Right renal pelvis (tissue), 4 donors: ENCODE measurements around the gene DDAH1. TPM values are rescaled to one million over a fixed set of nuclear protein-coding genes. Genes with fewer than 3 reads are reported as not detected.

Source experiments
- DNase-seq, 4 donors: peaks; one replicate each; pipeline ENCODE4 v3.0.0-alpha.2; 2013; ENCODE audit warnings: low read depth in 4 of 4, low spot score in 3 of 4, missing footprints in 1 of 4
- polyA plus RNA-seq, 4 donors: library from polyadenylated mRNA; unstranded; fragments of 120-200 nt; gene quantifications; one replicate each; pipeline ENCODE4 v1.2.1, GENCODE V29; 2013; ENCODE audit not compliant: insufficient read length in 4 of 4

DDAH1 gene
- polyA plus RNA-seq, 4 donors: 117 to 155 (median 143) TPM

DNA sequence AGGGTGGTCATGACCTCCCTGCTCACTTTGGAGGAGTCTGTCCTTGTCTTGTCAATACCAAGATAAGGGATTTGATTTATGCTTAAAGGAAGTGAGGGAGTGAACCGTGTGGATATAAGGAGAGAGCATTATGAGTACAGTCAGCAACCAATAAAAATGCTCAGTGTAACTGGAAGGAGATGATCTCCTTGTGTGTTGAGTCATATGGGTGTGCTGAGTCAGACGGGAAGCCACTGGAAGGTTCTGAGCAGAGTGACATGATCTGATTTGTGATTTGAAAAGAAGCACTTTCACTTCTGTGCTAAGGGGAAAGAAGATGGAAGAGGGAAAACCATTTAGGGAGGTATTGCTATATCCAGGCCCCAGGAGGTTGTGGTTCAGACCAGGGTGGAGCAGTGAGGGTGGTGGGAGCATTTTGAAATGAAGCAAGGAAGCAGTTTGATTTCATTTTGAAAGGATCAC, 186.1 kb downstream of the DDAH1 start:
- no peak for DNase-seq

DNA sequence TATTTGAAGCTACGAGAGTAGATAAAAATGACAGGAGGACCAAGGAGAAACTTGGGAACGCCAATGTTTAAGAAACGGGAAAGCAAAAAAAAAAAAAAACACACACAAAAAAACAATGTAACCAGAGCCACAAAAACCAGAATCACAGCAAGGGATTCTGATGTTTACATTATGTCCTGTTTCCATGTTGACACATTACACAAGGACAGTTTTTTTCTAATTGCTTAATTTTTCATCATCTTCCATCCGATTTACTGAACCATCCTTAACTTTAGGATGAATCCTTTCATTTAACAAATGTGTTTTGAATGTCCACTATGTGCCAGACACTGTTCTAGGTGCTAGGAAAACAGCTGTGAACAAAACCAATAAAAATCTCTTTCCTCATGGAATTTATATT, 187.2 kb downstream of the DDAH1 start:
- DNase-seq: no peak

DNA sequence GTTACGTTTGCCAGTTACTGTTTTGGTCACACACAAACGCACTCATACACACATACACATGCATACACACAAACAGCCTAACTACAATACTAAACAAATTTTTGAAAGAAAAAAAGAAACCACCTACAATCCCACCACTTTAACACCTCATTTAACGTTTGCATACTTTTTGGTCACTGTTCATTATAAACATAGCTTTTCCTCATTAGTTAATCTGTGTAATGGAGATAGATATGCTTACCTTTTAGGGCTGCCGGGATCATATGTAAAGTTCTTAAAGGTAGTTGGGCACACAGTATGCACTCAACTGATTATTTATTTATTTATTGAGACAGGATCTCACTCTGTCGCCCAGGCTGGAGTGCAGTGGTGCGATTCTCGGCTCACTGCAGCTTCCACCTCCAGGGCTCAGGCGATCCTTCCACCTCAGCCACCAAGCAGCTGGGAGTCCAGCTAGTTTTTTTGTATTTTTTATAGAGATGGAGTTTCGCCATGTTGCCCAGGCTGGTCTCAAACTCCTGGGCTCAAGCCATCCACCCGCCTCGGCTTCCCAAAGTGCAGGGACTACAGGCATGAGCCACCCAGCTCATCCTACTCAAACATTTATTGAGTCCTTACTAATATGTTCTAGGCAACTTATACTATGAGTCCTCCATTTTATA, 187.8 kb downstream of the DDAH1 start:
- DNase-seq: no peak

DNA sequence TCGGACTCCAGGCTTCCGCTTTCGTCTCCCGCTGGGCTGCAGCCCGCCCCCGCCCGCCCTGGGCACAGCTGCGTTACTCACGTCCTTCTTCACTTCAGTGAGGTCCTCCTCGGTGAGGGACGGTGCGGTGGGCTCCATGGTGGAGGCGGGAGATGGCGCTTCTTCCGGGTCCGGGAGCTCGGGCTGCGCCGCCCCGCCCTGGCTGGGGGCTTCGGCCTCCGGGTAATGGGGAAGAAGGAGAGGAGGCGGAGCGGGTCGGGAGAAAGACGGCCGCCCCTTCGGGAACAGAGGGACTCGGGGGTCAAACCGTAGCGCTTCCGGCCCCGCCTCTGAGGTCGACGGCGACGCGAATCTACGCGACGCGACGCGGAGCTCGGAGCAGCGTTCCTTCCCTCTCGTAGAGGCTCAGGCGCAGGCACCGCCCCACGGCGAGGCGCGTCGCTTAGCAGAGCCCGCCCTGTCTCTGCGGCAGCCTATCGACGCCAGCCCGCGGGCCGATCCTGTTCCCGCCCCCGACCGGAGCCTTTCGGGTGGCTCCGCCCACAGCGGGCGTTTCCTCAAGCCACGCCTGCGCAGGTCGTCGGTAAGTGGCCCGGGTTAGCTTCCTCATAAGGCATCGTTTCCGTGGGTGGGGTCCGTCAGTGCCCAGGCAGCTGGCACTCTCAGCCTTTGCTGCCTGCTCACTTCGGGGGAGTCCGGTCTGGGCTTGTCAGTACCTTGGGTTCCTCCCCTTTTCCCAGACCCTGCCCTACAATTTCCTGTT, 188.6 kb downstream of the DDAH1 start, which contains the start of gene BCL10:
Gene BCL10 (minus strand): TSS at position 418 of the 763 bp plus-strand sequence. CDS start 280 bp downstream, at position 138.
- DNase-seq: peak; percentile 94 to 97 (median 95)

DNA sequence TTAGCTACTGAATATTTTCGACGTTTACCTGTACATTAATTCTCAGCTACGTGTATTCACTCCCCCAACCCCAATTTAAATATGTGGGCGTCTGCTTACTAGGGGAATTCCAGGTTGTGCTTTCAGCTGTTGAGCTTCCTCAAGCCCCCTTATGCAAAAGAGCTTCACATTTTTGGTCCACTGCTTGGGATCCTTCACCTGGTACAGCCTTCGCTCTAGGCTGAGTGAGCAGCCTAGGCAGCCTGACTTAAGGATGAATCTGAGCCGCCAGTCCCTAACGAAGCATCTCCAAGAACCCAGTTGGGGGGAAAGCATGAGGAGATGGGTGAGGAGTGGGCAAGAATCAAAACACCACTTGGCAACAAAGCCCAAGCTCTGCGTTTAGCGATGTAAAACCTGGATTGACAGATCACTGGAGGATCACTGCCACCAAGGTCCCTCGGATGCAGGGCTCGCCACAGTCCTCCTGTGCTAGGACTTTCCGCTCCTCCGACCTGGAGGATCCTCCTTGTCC, 189.2 kb downstream of the DDAH1 start:
- DNase-seq: no peak

DNA sequence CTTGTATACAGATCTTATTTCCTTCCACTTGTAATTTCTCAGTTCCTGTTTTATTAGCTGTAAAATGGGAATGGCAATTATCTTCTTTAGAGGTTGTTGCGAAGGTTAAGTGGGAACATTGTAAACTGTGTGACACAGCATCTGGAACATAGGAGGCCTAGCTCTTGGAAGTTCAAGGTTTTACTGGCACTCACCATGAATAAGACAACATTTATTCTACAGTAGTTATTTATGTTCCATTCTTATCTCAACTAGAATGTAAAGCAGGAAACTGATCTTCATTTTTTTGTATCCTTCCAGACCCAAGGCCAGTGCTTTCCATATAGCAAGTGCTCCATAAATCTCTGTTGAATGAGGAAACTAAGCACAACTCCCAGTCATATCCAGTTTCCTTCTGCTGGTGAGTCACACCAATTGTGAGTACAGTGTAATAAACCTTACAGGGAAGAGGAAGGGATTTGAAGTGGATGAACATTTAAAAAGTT, 189.9 kb downstream of the DDAH1 start:
- no peak for DNase-seq

DNA sequence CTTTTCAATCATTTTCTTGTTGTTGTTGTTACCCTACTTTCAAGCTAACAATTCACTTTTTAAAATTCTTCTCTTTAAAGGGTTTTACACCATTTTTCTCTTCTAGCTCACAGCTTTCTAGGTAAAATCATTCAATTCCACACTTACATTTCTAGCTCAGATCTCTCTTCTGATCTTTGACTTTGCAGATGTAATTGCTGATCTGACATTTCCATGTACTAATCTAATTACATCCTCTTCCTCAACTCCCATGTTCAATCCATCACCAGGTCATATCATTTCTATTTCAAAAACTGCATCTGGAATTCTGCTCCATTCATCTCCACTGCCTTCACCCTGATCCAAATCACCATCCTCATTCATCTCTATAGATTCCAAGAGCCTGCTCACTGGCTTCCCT, 191.6 kb downstream of the DDAH1 start:
- DNase-seq: no peak

DNA sequence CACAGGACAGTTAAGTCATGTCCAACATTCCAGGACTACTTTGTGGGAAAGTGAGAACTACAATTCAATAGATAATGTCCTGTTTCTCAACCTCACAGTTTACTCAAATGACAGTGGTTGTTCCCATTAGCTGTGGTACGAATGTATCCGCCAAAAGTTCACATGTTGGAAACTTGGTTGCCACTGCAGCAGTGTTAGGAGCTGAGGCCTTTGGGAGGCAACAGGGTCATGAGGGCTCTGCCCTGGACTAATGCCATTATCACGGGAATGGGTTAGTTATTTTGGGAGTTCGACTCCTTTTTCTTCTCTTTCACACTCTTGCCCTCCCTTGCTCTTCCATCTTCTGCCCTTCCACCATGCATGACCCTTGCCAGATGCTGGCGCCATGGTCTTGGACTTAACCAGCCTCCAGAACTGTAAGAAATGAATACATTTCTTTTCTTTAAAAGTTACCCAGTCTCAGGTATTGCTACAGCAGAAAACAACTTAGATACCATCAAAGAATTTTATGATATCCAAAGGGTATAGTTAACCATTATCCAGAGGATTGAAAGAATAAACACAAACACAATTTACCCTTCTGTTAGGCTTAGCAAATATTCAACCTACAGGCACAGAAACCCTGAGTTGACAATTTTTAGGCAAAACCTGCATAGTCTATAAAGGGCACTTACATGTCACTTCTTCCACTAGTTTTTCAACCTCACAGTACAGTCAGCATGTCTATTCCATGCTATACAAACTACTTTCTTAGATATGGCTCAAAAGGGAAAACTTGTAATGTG, 196.0 kb downstream of the DDAH1 start:
- no peak for DNase-seq

Other genes starting within 250 kb of the DDAH1 start
- 10 to 100 TPM; 42.7 to 45.1 (median 44.3) TPM for gene C1orf52, start 205.5 kb downstream of the DDAH1 start, polyA plus RNA-seq
- gene BCL10, start 188.5 kb downstream of the DDAH1 start, polyA plus RNA-seq: 10 to 100 TPM; 21.8 to 29.3 (median 24.4) TPM
- 100 to 1,000 TPM in 3 of 4 donors, 10 to 100 TPM in 1; 71.8 to 167 (median 128) TPM for gene CCN1, start 115.6 kb upstream of the DDAH1 start, polyA plus RNA-seq
- gene ZNHIT6, start 243.3 kb upstream of the DDAH1 start, polyA plus RNA-seq: 10 to 100 TPM; 26.4 to 34.1 (median 33.6) TPM